IPS-18a (cell line): ENCODE data around the gene PIK3C2A.
"Not testable (repeated sequence)": the region's sequence is repeated elsewhere in the genome, so short reads cannot be mapped to it uniquely, and the experiment has no call there.

Experiments
- H3K27ac ChIP-seq: one replicate; pipeline ENCODE4 v1.5.1; 2013; ENCODE audit warnings: low read length
- H3K27me3 ChIP-seq: one replicate; pipeline ENCODE4 v1.6.1; 2013; ENCODE audit warnings: mild to moderate bottlenecking, low read length; ENCODE audit not compliant: control insufficient read depth, insufficient read depth
- H3K36me3 ChIP-seq: one replicate; pipeline ENCODE4 v1.6.1; 2013; ENCODE audit warnings: low read depth, low read length; ENCODE audit not compliant: control insufficient read depth
- H3K4me1 ChIP-seq: one replicate; pipeline ENCODE4 v1.6.1; 2013; ENCODE audit warnings: low read depth, low read length; ENCODE audit not compliant: control insufficient read depth
- H3K4me3 ChIP-seq: one replicate; pipeline ENCODE4 v1.5.1; 2013; ENCODE audit warnings: low read length
- H3K9ac ChIP-seq: one replicate; pipeline ENCODE4 v1.6.1; 2013; ENCODE audit warnings: mild to moderate bottlenecking, low read length, moderate library complexity
- H3K9me3 ChIP-seq: one replicate; pipeline ENCODE4 v1.6.1; 2013; ENCODE audit warnings: low read depth, low read length; ENCODE audit not compliant: control insufficient read depth

Gene PIK3C2A

DNA sequence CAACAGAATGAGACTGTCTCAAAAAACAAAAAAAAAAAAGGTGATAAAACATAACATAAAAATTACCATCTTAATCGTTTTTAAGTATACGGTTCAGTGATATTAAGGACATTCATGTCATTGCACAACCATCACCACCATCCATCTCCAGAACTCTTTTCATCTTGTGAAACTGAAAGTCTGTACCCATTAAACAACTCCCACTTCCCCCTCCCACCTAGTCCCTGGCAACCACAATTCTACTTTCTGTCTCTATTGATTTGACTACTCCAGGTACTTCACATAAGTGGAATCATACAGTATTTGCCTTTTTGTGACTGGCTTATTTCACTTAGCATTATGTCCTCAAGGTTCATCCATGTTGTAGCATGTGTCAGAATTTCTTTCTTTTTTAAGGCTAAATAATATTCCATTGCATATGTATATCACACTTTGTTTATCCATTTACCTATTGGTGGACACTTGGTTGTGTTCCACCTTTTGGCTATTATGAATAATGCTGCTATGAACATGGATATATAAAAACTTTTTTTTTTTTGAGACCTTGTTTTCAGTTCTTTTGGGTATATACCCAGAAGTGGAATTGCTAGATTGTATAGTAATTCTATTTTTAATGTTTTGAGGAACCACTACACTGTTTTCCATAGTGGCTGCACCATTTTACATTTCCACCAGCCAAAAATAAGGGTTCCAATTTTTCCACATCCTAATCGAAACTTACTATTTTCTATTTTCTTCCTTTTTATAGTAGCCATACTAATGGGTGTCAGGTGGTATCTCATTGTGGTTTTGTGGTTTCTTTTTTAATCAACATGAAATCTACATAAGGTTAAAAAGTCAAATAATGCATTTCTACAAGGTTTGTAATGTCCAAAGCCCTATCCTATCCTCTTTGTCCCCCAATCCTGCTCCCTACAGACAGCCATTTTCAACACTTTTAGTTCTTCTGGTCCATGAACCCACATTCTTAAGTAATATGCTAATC, 23.4 kb upstream of the PIK3C2A start:
- Histone ChIP-seq H3K4me1 (no peaks in the 10 kb centered on the region), H3K9me3 (no peaks in the 10 kb centered on the region), H3K9ac (no peak overlapping the region), H3K36me3 (no peaks in the 10 kb centered on the region), H3K27me3 (no peaks in the 10 kb centered on the region), H3K27ac (no peak overlapping the region), H3K4me3 (no peak overlapping the region)

- Histone ChIP-seq H3K36me3 (no peaks in the 10 kb centered on the region), H3K4me1 (no peaks in the 10 kb centered on the region), H3K9ac (no peak overlapping the region), H3K27ac (no peak overlapping the region), H3K4me3 (no peak overlapping the region), H3K9me3 (no peaks in the 10 kb centered on the region), H3K27me3 (no peaks in the 10 kb centered on the region)
These were observed 21.8 kb upstream of the PIK3C2A start for GRCh38 chr11:17229481-17230152.

DNA sequence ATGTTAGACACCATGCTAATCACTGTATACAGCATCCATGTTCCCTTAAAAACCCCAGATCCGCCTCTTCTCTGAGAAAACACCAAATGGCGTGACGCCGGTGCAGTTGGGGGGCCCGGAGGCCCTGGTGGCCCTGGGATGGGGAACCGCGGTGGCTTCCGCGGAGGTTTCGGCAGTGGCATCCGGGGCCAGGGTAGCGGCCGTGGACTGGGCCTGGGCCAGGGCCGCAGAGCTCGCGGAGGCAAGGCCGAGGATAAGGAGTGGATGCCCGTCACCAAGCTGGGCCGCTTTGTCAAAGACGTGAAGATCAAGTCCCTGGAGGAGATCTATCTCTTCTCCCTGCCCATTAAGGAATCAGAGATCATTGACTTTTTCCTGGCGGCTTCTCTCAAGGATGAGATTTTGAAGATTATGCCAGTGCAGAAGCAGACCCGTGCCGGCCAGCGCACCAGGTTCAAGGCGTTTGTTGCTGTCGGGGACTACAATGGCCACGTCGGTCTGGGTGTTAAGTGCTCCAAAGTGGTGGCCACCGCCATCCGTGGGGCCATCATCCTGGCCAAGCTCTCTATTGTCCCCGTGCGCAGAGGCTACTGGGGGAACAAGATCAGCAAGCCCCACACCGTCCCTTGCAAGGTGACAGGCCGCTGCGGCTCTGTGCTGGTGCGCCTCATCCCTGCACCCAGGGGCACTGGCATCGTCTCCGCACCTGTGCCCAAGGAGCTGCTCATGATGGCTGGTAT, 20.6 kb upstream of the PIK3C2A start:
- H3K9ac ChIP-seq, H3K4me3 ChIP-seq, H3K27me3 ChIP-seq: not testable (repeated sequence)

DNA sequence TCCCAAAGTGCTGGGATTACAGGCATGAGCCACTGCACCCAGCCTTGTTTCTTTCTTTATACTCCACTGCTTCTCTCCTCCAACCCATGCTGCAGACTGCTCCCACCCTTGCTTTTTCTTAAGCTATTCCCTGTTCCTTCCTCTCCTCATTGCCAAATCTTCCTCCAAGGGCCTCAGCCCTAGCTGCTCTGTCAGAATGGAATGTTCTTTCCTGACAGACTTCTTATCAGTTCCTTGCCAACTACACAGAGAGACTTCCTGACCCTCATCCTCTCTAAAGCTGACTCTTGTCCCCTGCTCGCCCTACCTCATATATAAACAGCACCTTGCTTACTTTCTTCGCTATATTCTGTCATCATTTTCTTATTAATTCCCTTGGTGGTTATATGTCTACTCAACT, 16.9 kb upstream of the PIK3C2A start:
- H3K4me3 ChIP-seq: no peak overlapping the region
- no peaks in the 10 kb centered on the region for H3K4me1 ChIP-seq
- no peaks in the 10 kb centered on the region for H3K9me3 ChIP-seq
- no peaks in the 10 kb centered on the region for H3K27me3 ChIP-seq
- no peak overlapping the region for H3K27ac ChIP-seq
- no peak overlapping the region for H3K9ac ChIP-seq
- no peaks in the 10 kb centered on the region for H3K36me3 ChIP-seq

More for the DNA sequence above, 20.6 kb upstream of the PIK3C2A start:
- H3K4me1 ChIP-seq, H3K36me3 ChIP-seq, H3K27ac ChIP-seq, H3K9me3 ChIP-seq: not testable (repeated sequence)

DNA sequence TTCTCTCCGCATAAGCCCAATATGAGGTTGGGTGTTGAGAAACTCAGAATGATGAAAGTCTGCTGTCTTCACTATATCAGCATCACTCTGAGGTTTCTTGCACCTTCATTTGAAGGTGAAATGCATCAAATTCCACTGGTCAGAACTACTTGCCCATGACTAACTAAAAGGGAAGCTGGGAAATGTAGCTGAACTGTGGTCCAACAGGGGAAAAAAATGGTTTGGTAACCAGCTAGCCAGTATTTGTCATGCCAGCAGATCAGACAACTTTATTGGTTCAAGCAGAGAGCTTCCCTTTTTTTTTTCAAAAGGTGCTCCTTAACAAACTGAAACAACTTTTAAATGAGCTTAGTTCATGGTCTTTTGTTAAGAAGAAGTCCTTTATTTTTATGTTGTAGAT, 14.2 kb upstream of the PIK3C2A start:
- H3K36me3 ChIP-seq: no peaks in the 10 kb centered on the region
- H3K4me1 ChIP-seq: no peaks in the 10 kb centered on the region
- no peak overlapping the region for H3K9ac ChIP-seq
- H3K4me3 ChIP-seq: no peak overlapping the region
- H3K27me3 ChIP-seq: no peaks in the 10 kb centered on the region
- H3K9me3 ChIP-seq: no peaks in the 10 kb centered on the region
- H3K27ac ChIP-seq: no peak overlapping the region

DNA sequence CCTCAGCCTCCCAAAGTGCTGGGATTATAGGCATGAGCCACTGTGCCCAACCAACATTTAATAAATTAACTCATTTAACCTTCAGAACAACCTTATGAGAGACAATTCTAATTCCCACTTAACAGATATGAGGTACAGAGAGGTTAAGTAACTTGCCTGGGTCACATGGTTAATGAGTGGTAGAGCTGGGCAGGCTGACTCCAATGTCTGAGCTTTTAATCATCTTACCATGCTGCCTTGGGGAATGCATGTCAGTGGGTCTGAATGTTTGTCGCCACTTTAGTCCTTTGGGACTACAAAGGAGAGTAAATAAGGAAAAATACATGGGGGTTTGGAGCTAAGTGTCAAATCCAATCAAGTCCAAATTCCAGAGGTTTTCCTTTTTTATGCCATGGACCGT, 11.2 kb upstream of the PIK3C2A start:
- H3K4me1 ChIP-seq: no peaks in the 10 kb centered on the region
- no peak overlapping the region for H3K27ac ChIP-seq
- no peaks in the 10 kb centered on the region for H3K36me3 ChIP-seq
- no peaks in the 10 kb centered on the region for H3K9me3 ChIP-seq
- no peaks in the 10 kb centered on the region for H3K27me3 ChIP-seq
- no peak overlapping the region for H3K9ac ChIP-seq
- no peak overlapping the region for H3K4me3 ChIP-seq

DNA sequence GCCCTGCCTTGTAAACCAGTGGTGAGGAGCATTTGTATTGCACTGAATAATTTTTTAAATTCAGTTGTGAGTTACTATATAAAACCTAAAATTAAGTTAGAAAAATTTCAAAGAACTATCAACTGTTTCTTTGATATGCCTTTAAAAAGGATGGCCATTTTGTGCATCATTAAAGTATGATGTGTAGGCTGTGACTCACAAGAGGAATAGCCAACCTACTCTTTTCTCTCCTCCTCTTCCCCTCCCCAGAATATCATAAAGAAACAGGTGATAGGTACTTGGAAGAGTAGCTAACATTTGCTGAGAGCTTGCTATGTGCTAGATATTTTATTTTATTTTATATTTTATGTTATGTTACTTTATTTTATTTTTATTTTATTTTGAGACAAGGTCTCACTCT, 10.6 kb upstream of the PIK3C2A start:
- H3K27ac ChIP-seq: no peak overlapping the region
- no peaks in the 10 kb centered on the region for H3K36me3 ChIP-seq

GRCh38 chr11:17217401-17217800, 9.6 kb upstream of the PIK3C2A start:
- no peaks in the 10 kb centered on the region for H3K36me3 ChIP-seq

More for the DNA sequence above, 10.6 kb upstream of the PIK3C2A start:
- H3K4me1 ChIP-seq: no peaks in the 10 kb centered on the region
- H3K4me3 ChIP-seq: no peak overlapping the region
- H3K27me3 ChIP-seq: no peaks in the 10 kb centered on the region
- H3K9me3 ChIP-seq: no peaks in the 10 kb centered on the region
- H3K9ac ChIP-seq: no peak overlapping the region

GRCh38 chr11:17214338-17214737, 6.6 kb upstream of the PIK3C2A start:
- Histone ChIP-seq H3K9me3 (no peaks in the 10 kb centered on the region), H3K9ac (no peak overlapping the region), H3K27me3 (no peaks in the 10 kb centered on the region), H3K4me3 (no peak overlapping the region), H3K4me1 (peaks cover under 1% of the 10 kb centered on the region), H3K36me3 (no peaks in the 10 kb centered on the region), H3K27ac (no peak overlapping the region)

More at GRCh38 chr11:17217401-17217800, 9.6 kb upstream of the PIK3C2A start:
- Histone ChIP-seq H3K9ac (no peak overlapping the region), H3K4me3 (no peak overlapping the region), H3K9me3 (no peaks in the 10 kb centered on the region), H3K27ac (no peak overlapping the region), H3K4me1 (no peaks in the 10 kb centered on the region), H3K27me3 (no peaks in the 10 kb centered on the region)

DNA sequence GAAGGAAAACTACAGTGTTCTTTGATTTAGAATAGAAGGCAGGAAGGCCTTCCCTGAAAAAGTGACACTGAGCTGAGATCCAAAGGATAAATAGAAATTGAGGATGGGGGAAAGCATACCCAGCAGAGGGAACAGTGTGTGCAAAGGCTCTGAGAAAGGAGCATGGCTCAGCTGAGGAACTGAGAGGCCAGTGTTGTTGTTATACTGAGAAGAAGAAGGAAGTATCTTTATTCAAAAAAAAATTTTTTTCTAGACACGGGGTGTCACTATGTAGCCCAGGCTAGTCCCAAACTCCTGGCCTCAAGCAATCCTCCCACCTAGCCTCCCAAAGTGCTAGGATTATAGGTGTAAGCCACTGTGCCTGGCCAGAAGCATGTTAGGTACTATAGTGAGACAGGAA, 3.5 kb upstream of the PIK3C2A start:
- Histone ChIP-seq H3K9ac (no peak overlapping the region), H3K4me1 (peaks cover 9% of the 10 kb centered on the region), H3K9me3 (no peaks in the 10 kb centered on the region), H3K36me3 (no peaks in the 10 kb centered on the region), H3K4me3 (no peak overlapping the region), H3K27me3 (no peaks in the 10 kb centered on the region), H3K27ac (no peak overlapping the region)

DNA sequence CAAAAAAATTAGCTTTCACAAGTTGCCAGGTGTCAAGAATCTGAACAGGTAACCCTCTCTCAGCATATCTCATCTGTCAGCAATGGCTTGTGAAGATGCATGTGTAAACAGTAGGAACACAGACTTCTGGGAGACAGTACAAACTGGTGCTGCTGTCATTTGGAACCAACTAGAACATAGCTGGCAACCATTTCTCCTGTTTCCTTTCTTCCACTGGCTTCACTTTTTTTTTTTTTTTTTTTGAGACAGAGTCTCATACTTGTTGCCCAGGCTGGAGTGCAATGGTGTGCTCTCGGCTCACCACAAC, 2.1 kb upstream of the PIK3C2A start:
- Histone ChIP-seq H3K9ac (no peak overlapping the region), H3K9me3 (no peaks in the 10 kb centered on the region), H3K36me3 (no peaks in the 10 kb centered on the region), H3K4me3 (no peak overlapping the region), H3K4me1 (peaks cover 9% of the 10 kb centered on the region), H3K27me3 (no peaks in the 10 kb centered on the region), H3K27ac (no peak overlapping the region)
